GM19324 (cell line): ENCODE results near the gene RNF25.

Source experiments
- ATAC-seq: cut with Tn5 transposase; IDR thresholded peaks from one replicate; pipeline ENCODE4 v1.9.1; 2021; ENCODE audit warnings: mild to moderate bottlenecking, moderate library complexity; ENCODE audit not compliant: unreplicated experiment, low FRiP score

The RNF25 gene

DNA sequence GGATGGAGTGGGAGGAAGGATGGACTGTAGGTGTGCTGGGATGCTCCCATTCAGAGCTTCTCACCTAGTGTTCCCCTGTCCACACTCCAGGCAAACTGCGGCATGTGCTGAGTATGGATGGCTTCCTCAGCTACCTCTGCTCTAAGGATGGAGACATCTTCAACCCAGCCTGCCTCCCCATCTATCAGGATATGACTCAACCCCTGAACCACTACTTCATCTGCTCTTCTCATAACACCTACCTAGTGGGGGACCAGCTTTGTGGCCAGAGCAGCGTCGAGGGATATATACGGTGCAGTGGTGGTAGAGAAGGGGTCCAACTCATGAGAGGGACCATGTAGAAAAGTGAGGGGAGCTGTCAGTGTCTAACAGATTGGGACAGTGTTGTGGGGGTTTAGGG lies 43.9 kb downstream of the RNF25 start:
- no peak for ATAC-seq

DNA sequence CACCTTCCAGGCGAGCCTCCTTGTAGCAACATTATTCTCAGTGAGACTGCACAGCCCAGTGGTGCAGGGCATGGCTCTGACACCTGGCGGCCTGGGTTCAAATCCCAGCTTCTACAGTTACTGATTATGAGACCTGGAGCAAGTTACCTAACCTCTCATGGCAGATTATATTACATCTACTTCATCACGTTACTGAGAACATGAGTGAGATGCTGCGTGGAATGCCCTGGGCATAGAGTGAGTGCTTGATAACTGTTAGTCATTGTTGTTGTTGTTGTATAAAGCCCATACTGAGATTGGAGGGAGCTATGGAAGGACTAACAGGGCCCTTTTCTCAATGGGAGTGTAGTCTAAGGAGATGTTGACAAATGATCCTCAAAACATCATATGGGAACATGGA lies 45.4 kb downstream of the RNF25 start:
- no peak for ATAC-seq

DNA sequence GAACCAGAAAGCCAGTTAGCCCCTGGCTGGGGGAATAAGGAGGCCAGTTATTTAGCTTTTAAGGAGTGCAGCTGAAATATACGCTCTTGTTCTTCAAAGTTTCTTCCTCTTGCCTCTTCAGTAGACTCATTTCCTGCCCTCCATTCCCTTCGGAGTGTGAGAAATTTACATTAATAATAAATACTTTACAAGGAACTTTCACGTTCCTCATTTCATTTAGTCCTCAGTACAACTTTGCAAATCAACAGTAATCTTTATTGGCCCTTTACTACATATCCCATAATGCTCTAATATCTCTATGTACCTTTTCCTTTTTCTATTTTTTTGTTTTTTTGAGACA lies 48.5 kb downstream of the RNF25 start:
- ATAC-seq, result no peak

DNA sequence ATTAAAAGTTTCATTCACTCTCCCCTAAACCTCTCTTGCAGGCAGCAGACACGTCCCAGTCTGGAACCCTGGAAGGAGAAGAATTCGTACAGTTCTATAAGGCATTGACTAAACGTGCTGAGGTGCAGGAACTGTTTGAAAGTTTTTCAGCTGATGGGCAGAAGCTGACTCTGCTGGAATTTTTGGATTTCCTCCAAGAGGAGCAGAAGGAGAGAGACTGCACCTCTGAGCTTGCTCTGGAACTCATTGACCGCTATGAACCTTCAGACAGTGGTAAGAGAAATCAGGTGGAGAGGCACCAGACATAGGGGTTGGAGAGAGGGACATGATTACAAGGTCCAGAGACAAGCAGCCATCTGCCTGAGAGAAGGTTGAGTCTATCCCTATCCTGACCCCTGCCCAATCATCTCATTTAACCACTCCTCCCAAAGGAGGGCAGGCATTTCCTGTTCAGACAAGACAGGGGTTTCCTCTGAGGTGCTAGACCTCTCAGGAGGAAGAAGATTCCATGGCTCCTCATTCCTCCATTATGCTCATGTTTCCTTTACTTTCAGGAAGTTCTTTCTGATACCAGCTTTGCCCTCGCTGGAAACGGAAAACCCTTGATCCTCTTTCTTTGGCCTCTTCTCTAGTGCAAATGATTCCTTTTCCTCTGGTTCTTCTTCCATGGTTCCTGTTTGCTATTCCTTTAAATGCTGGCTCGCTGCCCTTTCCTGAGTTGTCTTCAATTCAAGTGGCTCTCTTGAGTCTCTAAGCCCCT lies 49.0 kb downstream of the RNF25 start:
- no peak for ATAC-seq

DNA sequence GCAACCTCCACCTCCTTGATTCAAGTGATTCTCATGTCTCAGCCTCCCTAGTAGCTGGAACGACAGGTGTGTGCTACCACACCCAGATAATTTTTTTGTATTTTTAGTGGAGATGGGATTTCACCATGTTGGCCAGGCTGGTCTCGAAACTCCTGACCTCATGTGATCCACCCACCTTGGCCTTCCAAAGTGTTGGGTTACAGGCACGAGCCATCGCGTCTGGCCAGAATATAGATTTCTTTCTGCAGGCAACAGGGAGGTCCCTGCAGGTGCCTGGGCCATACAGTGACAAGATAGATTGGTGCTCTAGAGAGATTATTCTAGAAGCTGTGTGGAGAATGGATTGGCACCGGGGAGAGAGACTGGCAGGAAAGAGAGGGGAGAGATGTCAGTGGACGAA lies 50.8 kb downstream of the RNF25 start:
- ATAC-seq, result no peak

DNA sequence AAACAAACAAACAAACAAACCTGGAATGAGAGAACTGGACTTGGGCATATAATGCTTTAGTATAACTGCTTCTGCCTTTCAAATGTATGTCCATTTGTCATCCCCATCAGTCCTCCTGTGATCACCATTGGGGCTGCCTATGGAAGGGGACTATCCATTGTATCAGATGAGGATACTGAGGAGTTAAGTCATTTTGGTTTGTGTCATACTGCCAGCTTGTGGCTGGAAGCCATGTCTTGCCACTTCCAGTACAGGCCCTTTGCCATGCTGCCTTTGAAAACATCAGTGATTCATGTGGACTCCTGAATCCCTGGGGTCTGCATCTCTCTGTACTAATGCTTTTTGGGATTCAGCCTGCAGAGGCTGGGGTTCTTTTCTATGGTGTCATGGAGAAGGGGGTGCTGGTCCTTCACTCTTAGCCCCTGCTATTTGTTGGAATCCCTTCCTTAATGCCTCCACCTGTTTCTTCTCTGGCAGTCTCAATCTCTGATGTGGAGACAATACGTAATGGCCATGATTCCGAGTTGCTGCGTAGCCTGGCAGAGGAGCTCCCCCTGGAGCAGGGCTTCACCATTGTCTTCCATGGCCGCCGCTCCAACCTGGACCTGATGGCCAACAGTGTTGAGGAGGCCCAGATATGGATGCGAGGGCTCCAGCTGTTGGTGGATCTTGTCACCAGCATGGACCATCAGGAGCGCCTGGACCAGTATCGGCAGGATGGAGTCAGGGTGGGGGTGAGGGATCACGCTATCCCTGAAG lies 53.5 kb downstream of the RNF25 start:
- no peak for ATAC-seq

DNA sequence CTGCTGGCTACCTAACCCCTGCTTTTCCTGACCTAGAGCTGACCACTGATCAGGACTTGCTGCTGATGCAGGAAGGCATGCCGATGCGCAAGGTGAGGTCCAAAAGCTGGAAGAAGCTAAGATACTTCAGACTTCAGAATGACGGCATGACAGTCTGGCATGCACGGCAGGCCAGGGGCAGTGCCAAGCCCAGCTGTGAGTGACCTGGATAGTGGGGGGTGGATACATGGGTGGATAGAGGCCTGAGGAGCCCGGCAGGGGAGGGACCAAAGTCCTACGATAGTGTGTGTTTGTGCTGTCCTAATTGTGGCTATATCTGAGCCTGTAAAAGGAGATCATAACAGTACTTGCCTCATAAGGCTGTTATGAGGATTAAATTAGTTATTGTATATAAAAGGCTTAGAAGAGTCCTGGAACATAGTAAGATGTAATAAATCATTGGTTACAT lies 55.9 kb downstream of the RNF25 start:
- no peak for ATAC-seq
